ENCODE results near the gene ZNF217. TPM values are rescaled to one million over a fixed set of nuclear protein-coding genes. Genes with fewer than 3 reads are reported as not detected.
"Not testable (repeated sequence)": the region's sequence is repeated elsewhere in the genome, so short reads cannot be mapped to it uniquely, and the experiment has no call there.

The ZNF217 gene
- total and polyA plus RNA-seq, 7 experiments from 2014 or later = 17.3 to 104 (median 75.6) TPM

DNA sequence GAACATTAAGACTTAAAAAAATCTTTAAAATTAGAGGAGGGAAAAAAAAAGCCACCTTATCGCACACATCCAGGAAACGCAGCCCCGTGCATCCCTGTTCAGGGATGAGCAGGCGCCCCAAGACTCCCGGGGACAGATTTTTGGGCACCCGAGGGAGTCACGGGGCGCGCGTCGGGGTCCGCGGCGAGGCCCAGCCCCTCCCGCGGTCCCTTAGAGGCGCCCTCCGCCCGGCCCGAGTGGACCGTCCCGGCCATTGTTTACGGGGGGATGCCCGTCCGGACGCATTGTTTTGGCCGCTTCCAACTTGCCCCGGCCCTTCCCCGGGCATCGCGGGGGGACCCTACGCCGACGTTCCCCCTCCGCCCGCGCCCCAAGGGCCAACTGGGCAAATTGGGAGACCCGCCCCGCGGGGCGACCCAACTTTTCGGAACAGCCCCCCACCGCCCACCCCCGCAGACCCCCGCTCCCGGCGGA, 610 bp downstream of the ZNF217 start:
- peaks cover 8 to 13% of the 10 kb centered on the region in 2 donors for H3K4me1 ChIP-seq (ENCODE audit: control insufficient read depth in 2 of 2, insufficient read depth in 2 of 2, low read length in 2 of 2)
- H3K27me3 ChIP-seq (ENCODE audit: control insufficient read depth in 2 of 2, insufficient read depth in 2 of 2, low read length in 2 of 2) = no peaks in the 10 kb centered on the region
- Mint-ChIP-seq H3K27me3 (no peaks in the 10 kb centered on the region), H3K4me1 (peaks cover 26 to 63% (median 49%) of the 10 kb centered on the region in 7 donors), H3K4me3 (peak overlapping the region; percentile 86 to 99 (median 96)), H3K9me3 (no peaks in the 10 kb centered on the region), H3K27ac (peak overlapping the region; percentile 88 to 100 (median 98)), H3K36me3 (peaks cover 0 to 19% (median 0%) of the 10 kb centered on the region in 5 donors)
- intact Hi-C loops (cut with micrococcal nuclease) = no loop called here
- DNase-seq = peak in 2 of 9 donors; percentile 21 to 57
- POLR2A ChIA-PET = interaction anchor here (0.6 to 7.1 kb wide), 11 partner anchors 9 to 363 kb away, joined by 3 to 136 read pairs (median 20); no protein-coding TSS in a partner anchor
- no peak for ATAC-seq
- CTCF ChIA-PET = no interaction called here
- peaks cover 0 to 6% (median 0%) of the 10 kb centered on the region in 3 experiments for H3K36me3 ChIP-seq (ENCODE audit: control insufficient read depth in 2 of 3, insufficient read depth in 3 of 3, low read length in 3 of 3)
- H3K9me3 ChIP-seq (ENCODE audit: control insufficient read depth in 2 of 3, low read length in 3 of 3) = no peaks in the 10 kb centered on the region
- peak overlapping the region; percentile 97 for H3K27ac ChIP-seq (ENCODE audit: low read depth, low read length)
- peak overlapping the region; percentile 63 for H3K4me3 ChIP-seq (ENCODE audit: low read length)

DNA sequence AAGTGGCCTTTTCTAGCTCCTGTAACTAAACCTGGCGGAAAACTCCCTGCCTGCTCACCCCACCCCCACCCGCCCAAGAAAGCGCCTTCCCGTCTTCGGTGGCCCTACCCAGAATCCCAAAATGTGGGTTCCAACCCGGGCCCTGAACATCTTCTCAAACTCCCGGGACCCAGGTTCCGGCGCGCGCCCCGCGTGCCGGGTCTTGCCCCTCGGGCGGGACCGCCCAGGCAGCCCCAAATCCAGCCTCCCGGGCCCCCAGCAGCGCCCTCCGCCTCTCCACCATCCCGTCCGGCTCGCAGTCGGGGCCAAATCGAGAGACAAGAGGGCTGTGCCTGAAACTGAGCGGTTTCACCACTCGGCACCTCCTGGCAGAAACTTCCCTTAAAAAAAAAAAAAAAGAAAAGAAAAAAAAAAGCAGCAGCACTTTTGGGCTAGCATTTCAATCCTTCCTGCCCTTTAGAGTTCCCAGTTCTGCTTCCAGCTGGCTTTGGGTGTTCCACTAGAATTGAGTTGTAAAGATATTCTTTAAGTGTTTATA, 1.1 kb downstream of the ZNF217 start:
- CTCF ChIA-PET = interaction anchor here (1.1 kb wide), 1 partner anchor 69 kb away, joined by 3 read pairs; no protein-coding TSS in a partner anchor
- POLR2A ChIA-PET = interaction anchor here (0.6 to 7.1 kb wide), 12 partner anchors 10 to 363 kb away, joined by 3 to 136 read pairs (median 4); no protein-coding TSS in a partner anchor
- H3K9me3 Mint-ChIP-seq; H3K27me3 Mint-ChIP-seq; H3K36me3 ChIP-seq (ENCODE audit: control insufficient read depth in 2 of 3, insufficient read depth in 3 of 3, low read length in 3 of 3); ATAC-seq; H3K9me3 ChIP-seq (ENCODE audit: control insufficient read depth in 2 of 3, low read length in 3 of 3); H3K27me3 ChIP-seq (ENCODE audit: control insufficient read depth in 2 of 2, insufficient read depth in 2 of 2, low read length in 2 of 2); intact Hi-C loops (cut with micrococcal nuclease): not testable (repeated sequence)
- Mint-ChIP-seq H3K4me3 (peak overlapping the region; percentile 86 to 99 (median 96)), H3K4me1 (peaks cover 23 to 58% (median 45%) of the 10 kb centered on the region in 7 donors), H3K36me3 (peaks cover 0 to 17% (median 0%) of the 10 kb centered on the region in 5 donors), H3K27ac (peak overlapping the region; percentile 88 to 100 (median 98))
- peak overlapping the region; percentile 97 for H3K27ac ChIP-seq (ENCODE audit: low read depth, low read length)
- DNase-seq = peak in 7 of 9 donors; percentile 38 to 63 (median 48)
- peak overlapping the region; percentile 63 for H3K4me3 ChIP-seq (ENCODE audit: low read length)
- H3K4me1 ChIP-seq (ENCODE audit: control insufficient read depth in 2 of 2, insufficient read depth in 2 of 2, low read length in 2 of 2) = peaks cover 8 to 11% of the 10 kb centered on the region in 2 donors

DNA sequence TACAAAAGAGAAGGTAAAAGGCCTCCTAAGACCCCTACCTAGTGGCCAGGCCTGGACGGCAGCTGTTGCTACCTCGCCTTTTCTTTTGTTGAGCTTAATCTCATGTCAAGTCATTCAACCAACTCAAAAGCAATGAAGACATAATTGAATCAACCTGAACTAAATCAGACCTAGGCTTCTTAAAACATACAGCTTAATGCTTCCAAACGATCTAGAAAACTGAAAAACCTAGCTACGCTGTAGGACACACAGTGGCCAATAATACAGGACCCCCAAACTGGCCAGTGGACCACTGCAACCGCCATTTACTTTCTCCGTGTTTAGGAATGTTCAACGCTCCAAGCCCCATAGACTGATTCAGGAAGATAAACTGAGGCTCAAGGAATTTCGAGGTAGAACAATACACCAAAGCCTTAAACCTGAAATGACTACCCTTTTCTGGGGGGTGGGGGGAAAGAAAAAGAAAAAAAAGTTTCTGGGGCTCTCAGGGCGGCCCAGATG, 1.6 kb downstream of the ZNF217 start:
- CTCF ChIA-PET = interaction anchor here (1.1 kb wide), 1 partner anchor 70 kb away, joined by 3 read pairs; no protein-coding TSS in a partner anchor
- H3K4me1 Mint-ChIP-seq = peaks cover 20 to 54% (median 44%) of the 10 kb centered on the region in 7 donors

DNA sequence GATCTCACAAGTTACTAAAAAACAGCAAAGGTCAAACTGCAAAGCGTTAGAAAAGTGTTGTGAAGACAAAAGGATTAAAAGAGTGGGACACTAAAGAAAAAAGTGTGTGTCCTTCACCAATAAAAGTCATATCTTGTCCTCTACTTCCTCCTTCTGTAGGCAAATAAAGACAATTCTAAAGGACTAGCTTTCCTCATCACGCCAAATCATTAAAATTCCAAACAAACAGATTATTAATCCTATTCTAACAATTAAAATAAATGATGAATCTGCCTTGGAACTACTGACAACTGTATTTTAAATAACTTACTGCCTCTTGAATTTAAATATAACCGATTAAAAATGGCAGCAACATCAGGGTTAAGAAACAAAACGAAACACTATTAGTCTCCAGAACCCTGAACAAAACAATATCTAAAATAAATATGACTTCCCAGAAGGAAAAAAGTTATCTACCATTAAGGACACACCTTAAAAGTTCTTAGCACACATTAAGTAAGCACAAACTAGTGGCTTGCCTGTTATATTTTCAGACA, 2.4 kb downstream of the ZNF217 start:
- intact Hi-C loops (cut with micrococcal nuclease); H3K9me3 ChIP-seq (ENCODE audit: control insufficient read depth in 2 of 3, low read length in 3 of 3); H3K9me3 Mint-ChIP-seq; H3K27me3 Mint-ChIP-seq; ATAC-seq; H3K36me3 ChIP-seq (ENCODE audit: control insufficient read depth in 2 of 3, insufficient read depth in 3 of 3, low read length in 3 of 3); DNase-seq; H3K27me3 ChIP-seq (ENCODE audit: control insufficient read depth in 2 of 2, insufficient read depth in 2 of 2, low read length in 2 of 2): not testable (repeated sequence)
- Mint-ChIP-seq H3K4me3 (peak overlapping the region; percentile 86 to 99 (median 96)), H3K36me3 (peaks cover 0 to 16% (median 0%) of the 10 kb centered on the region in 5 donors), H3K4me1 (peaks cover 18 to 54% (median 44%) of the 10 kb centered on the region in 7 donors), H3K27ac (peak overlapping the region; percentile 88 to 100 (median 98))
- CTCF ChIA-PET = interaction anchor here (0.7 to 1.7 kb wide), 3 partner anchors 70 to 326 kb away, joined by 3 read pairs; no protein-coding TSS in a partner anchor
- H3K4me3 ChIP-seq (ENCODE audit: low read length) = peak overlapping the region; percentile 63
- peaks cover 0 to 14% of the 10 kb centered on the region in 2 donors for H3K4me1 ChIP-seq (ENCODE audit: control insufficient read depth in 2 of 2, insufficient read depth in 2 of 2, low read length in 2 of 2)
- POLR2A ChIA-PET = interaction anchor here (0.8 to 6.9 kb wide), 7 partner anchors 10 to 275 kb away, joined by 3 to 136 read pairs (median 4); no protein-coding TSS in a partner anchor
- peak overlapping the region; percentile 97 for H3K27ac ChIP-seq (ENCODE audit: low read depth, low read length)

More for the DNA sequence above, 1.6 kb downstream of the ZNF217 start:
- H3K9me3 Mint-ChIP-seq; H3K9me3 ChIP-seq (ENCODE audit: control insufficient read depth in 2 of 3, low read length in 3 of 3); ATAC-seq; intact Hi-C loops (cut with micrococcal nuclease); H3K36me3 ChIP-seq (ENCODE audit: control insufficient read depth in 2 of 3, insufficient read depth in 3 of 3, low read length in 3 of 3); H3K27me3 Mint-ChIP-seq; H3K27me3 ChIP-seq (ENCODE audit: control insufficient read depth in 2 of 2, insufficient read depth in 2 of 2, low read length in 2 of 2): not testable (repeated sequence)
- Histone ChIP-seq H3K27ac (ENCODE audit: low read depth, low read length) (peak overlapping the region; percentile 97), H3K4me1 (ENCODE audit: control insufficient read depth in 2 of 2, insufficient read depth in 2 of 2, low read length in 2 of 2) (peaks cover 5 to 14% of the 10 kb centered on the region in 2 donors), H3K4me3 (ENCODE audit: low read length) (peak overlapping the region; percentile 63)
- Mint-ChIP-seq H3K36me3 (peaks cover 0 to 14% (median 0%) of the 10 kb centered on the region in 5 donors), H3K27ac (peak overlapping the region; percentile 88 to 100 (median 98)), H3K4me3 (peak overlapping the region; percentile 86 to 99 (median 96))
- POLR2A ChIA-PET = interaction anchor here (0.8 to 6.9 kb wide), 10 partner anchors 10 to 275 kb away, joined by 3 to 136 read pairs (median 4); no protein-coding TSS in a partner anchor
- DNase-seq = peak in 2 of 9 donors; percentile 20 to 41

DNA sequence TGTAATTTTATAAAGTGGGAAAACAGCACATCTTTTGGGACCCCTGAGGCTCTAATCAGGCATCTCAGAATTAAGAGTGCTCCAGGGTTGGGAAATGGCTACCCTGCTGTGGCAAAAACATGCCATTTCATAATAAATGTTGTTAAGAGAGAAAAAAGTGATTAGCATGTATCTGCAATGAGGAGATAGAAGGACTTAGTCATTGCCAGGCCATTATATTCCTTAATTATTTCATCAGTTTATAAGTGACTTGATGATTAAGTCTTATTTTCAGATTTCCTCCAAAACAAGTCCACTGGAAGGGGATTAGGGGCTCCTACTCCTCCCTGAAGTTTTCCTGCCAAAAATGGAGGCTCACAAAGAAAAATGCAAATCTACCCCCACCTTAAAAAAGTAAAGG, 3.0 kb downstream of the ZNF217 start:
- peak overlapping the region; percentile 97 for H3K27ac ChIP-seq (ENCODE audit: low read depth, low read length)
- Mint-ChIP-seq H3K4me3 (peak overlapping the region; percentile 86 to 99 (median 96)), H3K36me3 (peaks cover 0 to 22% (median 0%) of the 10 kb centered on the region in 5 donors), H3K4me1 (peaks cover 23 to 54% (median 46%) of the 10 kb centered on the region in 7 donors), H3K27ac (peak overlapping the region; percentile 88 to 100 (median 98))
- H3K4me3 ChIP-seq (ENCODE audit: low read length) = peak overlapping the region; percentile 63
- H3K36me3 ChIP-seq (ENCODE audit: control insufficient read depth in 2 of 3, insufficient read depth in 3 of 3, low read length in 3 of 3); H3K27me3 Mint-ChIP-seq; H3K9me3 ChIP-seq (ENCODE audit: control insufficient read depth in 2 of 3, low read length in 3 of 3); H3K9me3 Mint-ChIP-seq; intact Hi-C loops (cut with micrococcal nuclease); H3K27me3 ChIP-seq (ENCODE audit: control insufficient read depth in 2 of 2, insufficient read depth in 2 of 2, low read length in 2 of 2); DNase-seq; ATAC-seq: not testable (repeated sequence)
- ChIA-PET POLR2A (interaction anchor here (1.2 to 3.3 kb wide), 2 partner anchors 9 to 275 kb away, joined by 3 to 20 read pairs; no protein-coding TSS in a partner anchor), CTCF (interaction anchor here (1.7 kb wide), 1 partner anchor 281 kb away, joined by 3 read pairs; no protein-coding TSS in a partner anchor)
- peaks cover 5 to 17% of the 10 kb centered on the region in 2 donors for H3K4me1 ChIP-seq (ENCODE audit: control insufficient read depth in 2 of 2, insufficient read depth in 2 of 2, low read length in 2 of 2)

DNA sequence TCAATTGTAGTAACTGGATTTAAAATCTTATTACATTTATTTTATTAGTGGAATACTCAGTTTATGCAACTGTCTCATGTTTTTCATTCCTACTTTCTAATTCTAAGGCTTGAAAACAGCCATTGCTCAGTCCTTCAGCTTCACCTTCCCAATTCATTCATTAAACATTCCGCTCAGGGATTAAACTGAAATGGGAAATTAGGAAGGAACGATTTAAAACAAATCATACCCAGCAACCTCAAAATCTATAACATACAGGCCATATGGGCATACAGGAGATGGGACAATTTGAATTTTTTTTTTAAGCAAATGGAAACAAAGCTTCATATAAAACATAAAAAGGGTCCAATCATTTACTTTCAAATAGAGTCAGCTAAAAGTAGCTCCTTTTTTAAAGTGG, 3.5 kb downstream of the ZNF217 start:
- Mint-ChIP-seq H3K27ac (peak overlapping the region; percentile 88 to 100 (median 98)), H3K4me1 (peaks cover 23 to 56% (median 49%) of the 10 kb centered on the region in 7 donors), H3K36me3 (peaks cover 0 to 23% (median 0%) of the 10 kb centered on the region in 5 donors), H3K4me3 (peak overlapping the region; percentile 86 to 99 (median 96))
- peaks cover 6 to 22% of the 10 kb centered on the region in 2 donors for H3K4me1 ChIP-seq (ENCODE audit: control insufficient read depth in 2 of 2, insufficient read depth in 2 of 2, low read length in 2 of 2)
- H3K9me3 Mint-ChIP-seq; H3K27me3 ChIP-seq (ENCODE audit: control insufficient read depth in 2 of 2, insufficient read depth in 2 of 2, low read length in 2 of 2); H3K27me3 Mint-ChIP-seq; intact Hi-C loops (cut with micrococcal nuclease); ATAC-seq; H3K36me3 ChIP-seq (ENCODE audit: control insufficient read depth in 2 of 3, insufficient read depth in 3 of 3, low read length in 3 of 3); H3K9me3 ChIP-seq (ENCODE audit: control insufficient read depth in 2 of 3, low read length in 3 of 3); DNase-seq: not testable (repeated sequence)
- ChIA-PET CTCF (interaction anchor here (1.7 kb wide), 1 partner anchor 282 kb away, joined by 3 read pairs; no protein-coding TSS in a partner anchor), POLR2A (interaction anchor here (0.6 to 3.3 kb wide), 4 partner anchors 9 to 275 kb away, joined by 3 to 20 read pairs (median 3); no protein-coding TSS in a partner anchor)
- peak overlapping the region; percentile 97 for H3K27ac ChIP-seq (ENCODE audit: low read depth, low read length)
- peak overlapping the region; percentile 63 for H3K4me3 ChIP-seq (ENCODE audit: low read length)
